Heart left ventricle (tissue), 16 donors: ENCODE results near the gene HELZ2. TPM values are rescaled to one million over a fixed set of nuclear protein-coding genes. Genes with fewer than 3 reads are reported as not detected.
A peak's percentile ranks its signal among the peaks of the same experiment; 100 is the strongest.

Source experiments
- ATAC-seq, 4 donors: fragments of 200-7000 bp; cut with Tn5 transposase; one replicate each; pipeline ENCODE4 v1.9.1; 2020 to 2022; ENCODE audit warnings: moderate library complexity in 4 of 4, mild to moderate bottlenecking in 3 of 4, moderate number of reproducible peaks in 1 of 4
- DNase-seq, 5 donors: peaks; one replicate each; pipeline ENCODE4 v3.0.0-alpha.2; 2020
- H3K27ac ChIP-seq, 12 donors: fragments of 200-600 bp; sonication (generic) in 4 of 12; one replicate each; pipeline versions ENCODE4 v1.5.0 to v1.8.0; 2016 to 2022; ENCODE audit warnings: mild to moderate bottlenecking in 2 of 12
- H3K27me3 ChIP-seq, 9 donors: fragments of 200-600 bp; sonication (generic) in 2 of 9; one replicate each; pipeline versions ENCODE4 v1.5.1 to v1.8.0; 2016 to 2022; ENCODE audit warnings: mild to moderate bottlenecking in 3 of 9
- H3K36me3 ChIP-seq, 9 donors: fragments of 200-600 bp; sonication (generic) in 2 of 9; one replicate each; pipeline versions ENCODE4 v1.5.0 to v1.8.0; 2018 to 2022; ENCODE audit warnings: mild to moderate bottlenecking in 2 of 9
- H3K4me1 ChIP-seq, 12 donors: fragments of 200-600 bp; sonication (generic) in 4 of 12; one replicate each; pipeline versions ENCODE4 v1.5.0 to v1.8.0; 2016 to 2022; ENCODE audit warnings: mild to moderate bottlenecking in 3 of 12
- H3K4me3 ChIP-seq, 12 donors: fragments of 200-600 bp; sonication (generic) in 4 of 12; one replicate each; pipeline versions ENCODE4 v1.5.0 to v1.8.0; 2017 to 2022; ENCODE audit warnings: mild to moderate bottlenecking in 9 of 12, moderate library complexity in 4 of 12
- H3K9me3 ChIP-seq, 12 donors: fragments of 200-600 bp; sonication (generic) in 4 of 12; one replicate each; pipeline versions ENCODE4 v1.5.0 to v1.8.0; 2016 to 2022; ENCODE audit warnings: mild to moderate bottlenecking in 1 of 12
- POLR2A ChIP-seq, 2 donors: fragments of 450-650 bp; IDR thresholded peaks; one replicate each; pipeline ENCODE4 v1.6.1; 2017; ENCODE audit warnings: antibody characterized with exemption in 2 of 2, mild to moderate bottlenecking in 2 of 2, moderate library complexity in 2 of 2
- WGBS, 4 donors: extraction: QIAGEN DNeasy Blood & Tissue Kit in 2 of 4; methylation state at CpG; one replicate each; pipeline versions ENCODE4 v1.1.5 to v1.1.7; 2013 to 2018; 5-methylcytosine and 5-hydroxymethylcytosine counted together
- intact Hi-C, 10 donors: fragments of 100-400 bp; cut with DNase I; formaldehyde crosslinking; loops; one replicate each; pipeline versions ENCODE4 v1.11.1 to v1.14.2; 2022
- polyA plus RNA-seq, 2 donors: library from polyadenylated mRNA; stranded (reverse); fragments of 200-250 nt; gene quantifications; one replicate each; pipeline ENCODE4 v1.2.3, GENCODE V29; 2013
- total RNA-seq, 9 donors: library from RNA; depleted of rRNA in 2 of 9; stranded (reverse); fragments of >200 nt in 2 of 9; fragmentation: NEBNext Ultra II Directional in 3 of 9; extraction: Animal tissue kit (Norgen Biotek cat#: 25700) in 3 of 9; gene quantifications; one replicate each; pipeline versions ENCODE4 v1.1.0 to v1.2.4, GENCODE V29; 2016 to 2023
- TF ChIP-seq, protein P1 (sequence below), 12 donors: fragments of 200-600 bp; sonication (generic) in 4 of 12; IDR thresholded peaks; one replicate each; pipeline versions ENCODE4 v1.5.0 to v1.8.0; 2018 to 2022; ENCODE audit warnings: antibody characterized with exemption in 12 of 12, mild to moderate bottlenecking in 5 of 12
- donor health status: ischemic (EF 13 %, LVEDD 7.1; RV severe dilation, severe dysfunction).
- donor health status: healthy with polysubstance abuse.
- donor health status: DM: no; HTN: yes; CAD: no.
- donor health status: DM: no; HTN: no; CAD: no.
- donor health status: ischemic (EF 25% LVEDD 6.9; RV normal size, moderate dysfunction).
- donor health status: ischemic (EF 25% LVEDD 5.7; RV mildly dilated, moderate dysfunction).
- donor health status: healthy.
- donor health status: DM: yes; HTN: yes; CAD: no.
- donor health status: ischemic (EF 35%, LVEDD 5.7; RV mildly dilated, moderate dysfunction).
- donor health status: nonischemic (EF 11% LVEDD 7.7; RV severe dilation, severe dysfunction).
- donor health status: DM: yes; HTN: yes; CAD: no.
- donor health status: PGD.
- donor health status: ischemic (EF 29% LVEDD 5.4; RV normal size, mild dysfunction).
- donor health status: nonischemic (EF 23%, LVEDD 6.1; RV moderate dilation, normal function).

HELZ2 gene
- total and polyA plus RNA-seq, 11 donors = 7.2 to 34.6 (median 20.2) TPM

- TF ChIP-seq, protein P1, sequence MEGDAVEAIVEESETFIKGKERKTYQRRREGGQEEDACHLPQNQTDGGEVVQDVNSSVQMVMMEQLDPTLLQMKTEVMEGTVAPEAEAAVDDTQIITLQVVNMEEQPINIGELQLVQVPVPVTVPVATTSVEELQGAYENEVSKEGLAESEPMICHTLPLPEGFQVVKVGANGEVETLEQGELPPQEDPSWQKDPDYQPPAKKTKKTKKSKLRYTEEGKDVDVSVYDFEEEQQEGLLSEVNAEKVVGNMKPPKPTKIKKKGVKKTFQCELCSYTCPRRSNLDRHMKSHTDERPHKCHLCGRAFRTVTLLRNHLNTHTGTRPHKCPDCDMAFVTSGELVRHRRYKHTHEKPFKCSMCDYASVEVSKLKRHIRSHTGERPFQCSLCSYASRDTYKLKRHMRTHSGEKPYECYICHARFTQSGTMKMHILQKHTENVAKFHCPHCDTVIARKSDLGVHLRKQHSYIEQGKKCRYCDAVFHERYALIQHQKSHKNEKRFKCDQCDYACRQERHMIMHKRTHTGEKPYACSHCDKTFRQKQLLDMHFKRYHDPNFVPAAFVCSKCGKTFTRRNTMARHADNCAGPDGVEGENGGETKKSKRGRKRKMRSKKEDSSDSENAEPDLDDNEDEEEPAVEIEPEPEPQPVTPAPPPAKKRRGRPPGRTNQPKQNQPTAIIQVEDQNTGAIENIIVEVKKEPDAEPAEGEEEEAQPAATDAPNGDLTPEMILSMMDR (IDR thresholded peaks at IDR 0.05) = no peak
- no peak for TF ChIP-seq POLR2A (IDR thresholded peaks at IDR 0.05)
- 73 to 82% (median 78%) methylated on average over 16 to 29 of the region's 29 CpGs for WGBS, 4 donors
- intact Hi-C loops = loop anchor here in 9 of 10 donors (2.0 to 10.0 kb wide), 11 partner anchors 40 to 588 kb away; partner anchors contain the start of genes ABHD16B (in 3 of the 9), TPD52L2 (in 2 of the 9) and STMN3 (in 1 of the 9)
- DNase-seq (peak in 3 of 5 donors; percentile 57 to 80 (median 67)), ATAC-seq (peak in 2 of 4 donors; percentile 8 to 37)
- Histone ChIP-seq H3K36me3 (no peaks in the 10 kb centered on the region), H3K27ac (peak within 1 kb of the TSS in 7 of 12 donors; percentile 12 to 91 (median 39)), H3K4me3 (peak within 1 kb of the TSS in 10 of 12 donors; percentile 15 to 51 (median 38)), H3K9me3 (no peaks in the 10 kb centered on the region), H3K4me1 (peaks cover 0 to 28% (median 13%) of the 10 kb centered on the region in 12 donors), H3K27me3 (peaks cover 0 to 41% (median 2%) of the 10 kb centered on the region in 9 donors)
Measured at GRCh38 chr20:63536997-63537524, 37.0 kb downstream of the HELZ2 start, which contains the start of gene PTK6. Gene PTK6 (minus strand): TSS chr20:63537376. CDS start chr20:63537314, 62 bp downstream.

DNA sequence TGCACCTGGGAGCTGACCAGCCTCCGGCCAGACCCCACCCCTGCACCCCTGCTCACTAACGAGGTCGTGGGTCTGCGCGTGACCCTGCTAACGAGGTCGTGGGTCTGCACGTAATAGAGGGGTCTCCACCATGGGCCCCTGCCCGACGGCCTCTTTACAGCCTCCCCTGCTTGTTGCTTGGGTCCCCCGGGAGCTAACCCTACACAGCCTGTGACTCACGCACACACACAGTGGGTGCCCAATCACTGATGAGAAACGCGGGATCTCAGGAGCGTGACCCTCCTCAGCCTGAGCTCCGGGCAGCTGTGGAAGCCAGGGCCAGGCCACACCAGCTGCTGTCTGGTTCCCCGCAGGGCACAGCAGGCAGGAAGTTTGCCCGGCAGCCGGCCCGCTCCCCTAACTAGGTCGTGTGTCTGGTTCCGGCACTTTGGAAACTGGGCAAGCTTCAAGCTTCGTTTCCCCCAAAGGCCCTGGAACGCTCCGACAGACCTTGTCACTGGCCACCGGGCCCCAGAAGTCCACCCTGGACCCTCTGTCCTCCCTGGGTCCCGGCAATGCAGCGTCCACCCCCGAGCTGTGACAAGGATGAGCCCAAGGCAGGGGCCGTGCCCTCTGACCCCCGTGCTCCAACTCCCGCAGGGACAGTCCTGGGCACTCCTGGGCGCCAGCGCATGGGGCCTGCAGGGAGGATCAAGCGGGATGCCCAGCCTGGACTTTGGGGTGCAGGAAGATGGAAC lies 37.6 kb downstream of the HELZ2 start:
- WGBS, 4 donors = 52 to 66% (median 63%) methylated on average over 19 to 35 of the region's 35 CpGs
- peaks cover 0 to 41% (median 2%) of the 10 kb centered on the region in 9 donors for H3K27me3 ChIP-seq
- H3K36me3 ChIP-seq = no peaks in the 10 kb centered on the region
- H3K27ac ChIP-seq = no peak overlapping the region
- peak in 3 of 5 donors; percentile 26 to 67 (median 33) for DNase-seq
- ATAC-seq = no peak
- peak overlapping the region in 1 of 12 donors; percentile 51 for H3K4me3 ChIP-seq
- H3K4me1 ChIP-seq = peaks cover 0 to 28% (median 13%) of the 10 kb centered on the region in 12 donors
- H3K9me3 ChIP-seq = no peaks in the 10 kb centered on the region
- intact Hi-C loops = loop anchor here in 9 of 10 donors (2.0 to 10.0 kb wide), 11 partner anchors 41 to 588 kb away; partner anchors contain the start of genes ABHD16B (in 3 of the 9), TPD52L2 (in 2 of the 9) and STMN3 (in 1 of the 9)
- TF ChIP-seq POLR2A (IDR thresholded peaks at IDR 0.05) = no peak
- TF ChIP-seq, protein P1 (IDR thresholded peaks at IDR 0.05) = no peak

DNA sequence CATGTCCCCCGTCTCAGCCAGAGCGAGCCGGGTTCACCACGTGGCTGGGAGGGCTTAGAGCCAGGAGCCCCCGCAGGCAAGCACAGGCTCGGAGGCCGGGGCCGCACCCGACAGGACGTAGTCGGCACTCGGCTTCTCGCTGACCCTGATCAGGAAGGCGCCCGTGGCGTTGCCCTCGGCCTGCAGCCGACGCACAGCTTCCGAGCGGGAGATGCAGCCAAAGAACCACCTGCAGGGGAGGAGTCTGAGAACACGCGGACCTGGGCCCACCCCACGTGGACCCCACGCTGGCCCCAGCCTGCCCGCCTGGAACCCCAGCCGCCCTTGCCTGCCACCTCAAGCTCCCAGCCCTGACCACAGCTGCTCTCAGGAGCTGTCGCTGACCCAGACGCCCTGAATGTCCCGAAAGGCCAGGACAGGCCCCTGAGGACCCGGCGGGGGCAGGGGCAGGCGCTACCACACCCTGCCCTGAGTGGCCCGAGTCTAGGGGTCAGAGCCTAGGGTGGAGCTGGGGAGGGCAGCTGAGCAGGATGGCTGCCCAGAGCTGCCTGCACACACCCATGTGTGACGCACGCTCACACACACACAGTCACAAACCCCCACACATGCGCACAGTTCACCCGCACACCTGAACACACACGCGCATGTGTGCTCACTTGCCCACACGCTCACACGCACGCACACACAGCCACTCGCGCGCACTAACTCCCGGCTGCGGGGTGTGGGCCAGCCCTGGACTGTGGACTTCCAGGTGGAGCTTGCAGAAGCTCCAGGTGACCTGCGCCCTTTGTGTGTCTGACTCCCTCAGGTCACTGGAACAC lies 39.0 kb downstream of the HELZ2 start:
- TF ChIP-seq POLR2A (IDR thresholded peaks at IDR 0.05) = no peak
- TF ChIP-seq, protein P1 (IDR thresholded peaks at IDR 0.05) = no peak
- no peak overlapping the region for H3K27ac ChIP-seq
- H3K36me3 ChIP-seq = no peaks in the 10 kb centered on the region
- H3K27me3 ChIP-seq = peaks cover 0 to 41% (median 2%) of the 10 kb centered on the region in 9 donors
- WGBS, 4 donors = 43 to 55% (median 48%) methylated on average over 37 to 49 of the region's 49 CpGs
- no peaks in the 10 kb centered on the region for H3K9me3 ChIP-seq
- H3K4me1 ChIP-seq = peaks cover 0 to 28% (median 13%) of the 10 kb centered on the region in 12 donors
- H3K4me3 ChIP-seq = no peak overlapping the region
- no peak for ATAC-seq
- intact Hi-C loops = loop anchor here in 8 of 10 donors (5.0 to 10.0 kb wide), 10 partner anchors 42 to 590 kb away; partner anchors contain the start of genes ABHD16B (in 3 of the 8), TPD52L2 (in 2 of the 8) and STMN3 (in 1 of the 8)
- DNase-seq = peak in 3 of 5 donors; percentile 24 to 64 (median 24)
